Measurements from ENCODE around the gene CCDC136. TPM values are rescaled to one million over a fixed set of nuclear protein-coding genes. Genes with fewer than 3 reads are reported as not detected.

The CCDC136 gene
- total and polyA plus RNA-seq, 10 donors, result 0.77 to 9.8 (median 4.5) TPM

DNA sequence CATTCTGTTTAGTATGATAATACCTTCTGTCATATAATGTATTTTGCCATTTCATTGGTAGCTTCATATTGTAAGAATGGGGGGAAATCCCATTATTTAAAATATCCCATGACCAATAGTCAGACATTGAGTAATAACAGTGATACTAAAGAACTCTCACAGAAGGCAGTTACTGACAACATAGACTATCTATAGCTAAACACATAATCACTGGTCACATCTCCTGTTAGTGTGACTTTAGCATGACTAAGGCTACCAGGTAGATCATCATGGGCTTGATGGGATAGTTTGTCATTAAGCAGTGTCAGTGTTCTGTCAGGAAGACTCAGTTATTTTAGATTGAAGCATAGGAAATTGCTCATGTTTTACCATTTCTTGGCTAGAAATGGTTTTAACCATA lies 32.5 kb upstream of the CCDC136 start:
- H3K4me3 ChIP-seq, result no peak overlapping the region
- peaks cover 0 to 99% (median 65%) of the 10 kb centered on the region in 6 donors for H3K36me3 ChIP-seq
- no peak for TF ChIP-seq POLR2AphosphoS5 (IDR thresholded peaks at IDR 0.05)
- TF ChIP-seq POLR2A (IDR thresholded peaks at IDR 0.05), result no peak
- TF ChIP-seq, protein P1, sequence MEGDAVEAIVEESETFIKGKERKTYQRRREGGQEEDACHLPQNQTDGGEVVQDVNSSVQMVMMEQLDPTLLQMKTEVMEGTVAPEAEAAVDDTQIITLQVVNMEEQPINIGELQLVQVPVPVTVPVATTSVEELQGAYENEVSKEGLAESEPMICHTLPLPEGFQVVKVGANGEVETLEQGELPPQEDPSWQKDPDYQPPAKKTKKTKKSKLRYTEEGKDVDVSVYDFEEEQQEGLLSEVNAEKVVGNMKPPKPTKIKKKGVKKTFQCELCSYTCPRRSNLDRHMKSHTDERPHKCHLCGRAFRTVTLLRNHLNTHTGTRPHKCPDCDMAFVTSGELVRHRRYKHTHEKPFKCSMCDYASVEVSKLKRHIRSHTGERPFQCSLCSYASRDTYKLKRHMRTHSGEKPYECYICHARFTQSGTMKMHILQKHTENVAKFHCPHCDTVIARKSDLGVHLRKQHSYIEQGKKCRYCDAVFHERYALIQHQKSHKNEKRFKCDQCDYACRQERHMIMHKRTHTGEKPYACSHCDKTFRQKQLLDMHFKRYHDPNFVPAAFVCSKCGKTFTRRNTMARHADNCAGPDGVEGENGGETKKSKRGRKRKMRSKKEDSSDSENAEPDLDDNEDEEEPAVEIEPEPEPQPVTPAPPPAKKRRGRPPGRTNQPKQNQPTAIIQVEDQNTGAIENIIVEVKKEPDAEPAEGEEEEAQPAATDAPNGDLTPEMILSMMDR (IDR thresholded peaks at IDR 0.05 in 8 of 11, conservative IDR thresholded peaks at IDR 0.05 in 3 of 11), result no peak
- DNase-seq, result no peak
- H3K27ac ChIP-seq, result no peak overlapping the region
- H3K4me1 ChIP-seq, result no peaks in the 10 kb centered on the region
- no peaks in the 10 kb centered on the region for H3K27me3 ChIP-seq (replicated peaks in 1 of 7)
- intact Hi-C loops (cut with DNase I; ENCODE audit: low total_unique reads), result no loop called here
- H3K9me3 ChIP-seq, result no peaks in the 10 kb centered on the region

DNA sequence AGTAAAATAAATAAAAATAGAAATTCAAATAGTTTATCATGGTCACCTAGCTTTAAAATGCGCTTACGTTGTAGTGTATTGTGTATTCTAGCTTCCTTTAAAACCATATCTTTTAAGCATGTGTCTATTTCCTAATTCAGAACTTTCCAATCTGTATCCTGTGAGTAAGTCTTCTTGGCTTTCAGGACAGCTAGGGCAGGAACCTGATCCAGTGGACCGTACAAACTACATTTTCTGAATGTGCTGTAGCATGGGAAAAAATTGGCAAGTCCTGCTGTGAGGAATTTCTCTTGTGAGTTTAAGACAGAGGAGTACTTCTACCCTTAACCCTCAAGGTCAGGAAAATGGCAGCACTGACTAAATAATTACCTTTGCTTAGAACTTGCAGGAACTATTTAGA lies 28.2 kb upstream of the CCDC136 start:
- Histone ChIP-seq H3K4me1 (no peaks in the 10 kb centered on the region), H3K4me3 (no peak overlapping the region), H3K27ac (no peak overlapping the region), H3K27me3 (replicated peaks in 1 of 7) (no peaks in the 10 kb centered on the region), H3K36me3 (peaks cover 0 to 100% (median 78%) of the 10 kb centered on the region in 6 donors), H3K9me3 (no peaks in the 10 kb centered on the region)
- 89 to 96% (median 92%) methylated on average over 3 of the region's 3 CpGs for WGBS, 5 donors
- TF ChIP-seq POLR2AphosphoS5 (IDR thresholded peaks at IDR 0.05) (no peak), POLR2A (IDR thresholded peaks at IDR 0.05) (no peak)
- TF ChIP-seq, protein P1 (IDR thresholded peaks at IDR 0.05 in 8 of 11, conservative IDR thresholded peaks at IDR 0.05 in 3 of 11), result no peak
- no peak for DNase-seq
- intact Hi-C loops (cut with DNase I; ENCODE audit: low total_unique reads), result no loop called here

DNA sequence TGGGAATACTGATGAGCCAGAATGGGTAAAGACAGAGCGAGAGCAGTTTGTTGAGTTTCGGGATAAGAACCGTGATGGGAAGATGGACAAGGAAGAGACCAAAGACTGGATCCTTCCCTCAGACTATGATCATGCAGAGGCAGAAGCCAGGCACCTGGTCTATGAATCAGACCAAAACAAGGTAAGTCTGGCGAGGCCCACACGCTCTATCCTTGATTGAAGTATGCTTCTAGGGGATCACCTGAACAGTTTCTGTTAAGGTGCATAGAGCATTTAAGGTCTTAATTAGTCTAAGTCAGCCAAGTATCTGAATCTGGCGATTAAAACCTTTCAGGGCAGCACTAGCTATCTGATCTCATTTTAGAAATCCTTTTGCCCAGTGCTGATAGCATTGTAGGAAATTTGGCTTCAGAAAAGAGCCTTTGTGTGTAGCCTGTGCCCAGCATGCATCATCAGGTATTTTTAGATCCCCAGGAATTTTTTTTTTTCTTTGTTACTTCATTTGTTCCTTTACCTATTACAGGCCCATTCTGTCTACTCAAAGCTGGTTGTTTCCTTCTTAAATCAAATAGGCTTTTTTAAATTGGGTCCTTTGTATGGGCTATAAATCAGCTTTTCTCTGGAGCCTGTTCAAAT lies 24.2 kb upstream of the CCDC136 start:
- Histone ChIP-seq H3K27ac (no peak overlapping the region), H3K4me1 (no peaks in the 10 kb centered on the region), H3K36me3 (peaks cover 0 to 100% (median 69%) of the 10 kb centered on the region in 6 donors), H3K9me3 (no peaks in the 10 kb centered on the region), H3K4me3 (no peak overlapping the region), H3K27me3 (replicated peaks in 1 of 7) (no peaks in the 10 kb centered on the region)
- intact Hi-C loops (cut with DNase I; ENCODE audit: low total_unique reads), result no loop called here
- WGBS, 5 donors, result 95 to 98% (median 97%) methylated on average over 6 of the region's 6 CpGs
- no peak for DNase-seq
- no peak for TF ChIP-seq POLR2A (IDR thresholded peaks at IDR 0.05)
- TF ChIP-seq POLR2AphosphoS5 (IDR thresholded peaks at IDR 0.05), result no peak
- TF ChIP-seq, protein P1 (IDR thresholded peaks at IDR 0.05 in 8 of 11, conservative IDR thresholded peaks at IDR 0.05 in 3 of 11), result no peak

DNA sequence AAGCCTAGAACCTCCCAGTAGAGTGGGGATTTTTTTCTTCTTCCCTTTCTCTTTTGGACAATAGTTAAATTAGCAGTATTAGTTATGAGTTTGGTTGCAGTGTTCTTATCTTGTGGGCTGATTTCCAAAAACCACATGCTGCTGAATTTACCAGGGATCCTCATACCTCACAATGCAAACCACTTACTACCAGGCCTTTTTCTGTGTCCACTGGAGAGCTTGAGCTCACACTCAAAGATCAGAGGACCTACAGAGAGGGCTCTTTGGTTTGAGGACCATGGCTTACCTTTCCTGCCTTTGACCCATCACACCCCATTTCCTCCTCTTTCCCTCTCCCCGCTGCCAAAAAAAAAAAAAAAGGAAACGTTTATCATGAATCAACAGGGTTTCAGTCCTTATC lies 21.5 kb upstream of the CCDC136 start:
- Histone ChIP-seq H3K9me3 (no peaks in the 10 kb centered on the region), H3K36me3 (peaks cover 0 to 99% (median 59%) of the 10 kb centered on the region in 6 donors), H3K27ac (no peak overlapping the region), H3K4me1 (no peaks in the 10 kb centered on the region), H3K4me3 (no peak overlapping the region), H3K27me3 (replicated peaks in 1 of 7) (no peaks in the 10 kb centered on the region)
- DNase-seq, result no peak
- TF ChIP-seq POLR2AphosphoS5 (IDR thresholded peaks at IDR 0.05) (no peak), POLR2A (IDR thresholded peaks at IDR 0.05) (no peak)
- TF ChIP-seq, protein P1 (IDR thresholded peaks at IDR 0.05 in 8 of 11, conservative IDR thresholded peaks at IDR 0.05 in 3 of 11), result no peak
- intact Hi-C loops (cut with DNase I; ENCODE audit: low total_unique reads), result no loop called here
- WGBS, 5 donors, result 41 to 64% (median 58%) methylated on average over 2 of the region's 2 CpGs
